H1 (cell line): ENCODE results near the gene UNK. TPM values are rescaled to one million over a fixed set of nuclear protein-coding genes. Genes with fewer than 3 reads are reported as not detected.

Experiments used
- ASH2L ChIP-seq: fragments of 200-600, 300-600 bp; sonication (generic); IDR thresholded peaks from one replicate; pipeline ENCODE4 v1.7.1; 2017; ENCODE audit warnings: low read length
- NANOG ChIP-seq: IDR thresholded peaks from 2 replicates; pipeline ENCODE4 v1.6.1; 2011; ENCODE audit warnings: low read length, low read depth, mild to moderate bottlenecking, inconsistent platforms; ENCODE audit not compliant: insufficient read depth, poor library complexity, severe bottlenecking
- SAP30 ChIP-seq: fragments of 300-600 bp; sonication (generic); IDR thresholded peaks from 2 replicates; pipeline ENCODE4 v1.7.1; 2012; ENCODE audit warnings: low read length, moderate library complexity, mild to moderate bottlenecking, inconsistent platforms; ENCODE audit not compliant: insufficient read depth, insufficient replicate concordance
- polyA plus RNA-seq, 7 experiments: library from polyadenylated mRNA; depleted of rRNA in 3 of 7; stranded (reverse) in 5 of 7; unstranded in 2 of 7; fragments of >200 nt in 5 of 7; fragments of 200-250 nt in 2 of 7; gene quantifications; 1 replicate in 5 of 7; 2 replicates in 1 of 7; 4 replicates in 1 of 7; pipeline versions ENCODE4 v1.2.1 to v1.2.3, GENCODE V29; 2011 to 2013; ENCODE audit warnings: missing spikeins in 2 of 7, mixed read lengths in 2 of 7
- total RNA-seq: library from RNA; stranded (reverse); fragmentation: NEBNext Ultra II Directional; extraction: Animal tissue kit (Norgen Biotek cat#: 25700); gene quantifications from 2 replicates; pipeline ENCODE4 v1.2.1, GENCODE V29; 2021

The UNK gene
- total and polyA plus RNA-seq, 2 of the 8 experiments (the other 6 are each of a cell fraction or from before 2014, with no cell fraction given) = 24.2 to 33.3 TPM

GRCh38 chr17:75785016-75785890, 647 bp downstream of the UNK start (continued):
- TF ChIP-seq ASH2L (peak; percentile 42), SAP30 (no peak), NANOG (peak; percentile 44)
